RWPE2 (cell line): Measurements from ENCODE around the gene SOX6.

Experiments used
- ATAC-seq: fragments of 200-7000 bp; cut with Tn5 transposase; 3 replicates; pipeline ENCODE4 v1.9.1; 2021; ENCODE audit warnings: low read depth
- DNase-seq: peaks from one replicate; pipeline ENCODE4 v3.0.0-alpha.2; 2020; ENCODE audit warnings: low spot score
- H3K27ac ChIP-seq: fragments of 450-650 bp; 2 replicates; pipeline ENCODE4 v1.5.1; 2017; ENCODE audit warnings: mild to moderate bottlenecking; ENCODE audit not compliant: poor library complexity, severe bottlenecking
- H3K27me3 ChIP-seq: fragments of 250-450 bp; sonication (Bioruptor Pico); 2 replicates; pipeline ENCODE4 v1.5.1; 2021; ENCODE audit warnings: mild to moderate bottlenecking, moderate library complexity; ENCODE audit not compliant: insufficient read depth, poor library complexity, severe bottlenecking
- H3K36me3 ChIP-seq: fragments of 250-450 bp; sonication (Bioruptor Pico); 2 replicates; pipeline ENCODE4 v1.5.1; 2020; ENCODE audit warnings: low read depth, mild to moderate bottlenecking, moderate library complexity
- H3K4me1 ChIP-seq: fragments of 250-450 bp; sonication (Bioruptor Pico); 2 replicates; pipeline ENCODE4 v1.5.1; 2021; ENCODE audit warnings: mild to moderate bottlenecking, moderate library complexity; ENCODE audit not compliant: insufficient read depth, poor library complexity, severe bottlenecking
- H3K4me3 ChIP-seq: fragments of 250-450 bp; sonication (Bioruptor Pico); 2 replicates; pipeline ENCODE4 v1.5.1; 2021; ENCODE audit warnings: mild to moderate bottlenecking, moderate library complexity; ENCODE audit not compliant: severe bottlenecking
- H3K9me3 ChIP-seq: fragments of 250-450 bp; sonication (Bioruptor Pico); 2 replicates; pipeline ENCODE4 v1.5.1; 2021; ENCODE audit warnings: mild to moderate bottlenecking, moderate library complexity; ENCODE audit not compliant: severe bottlenecking
- CTCF ChIP-seq: fragments of 450-650 bp; IDR thresholded peaks from one replicate; pipeline ENCODE4 v1.5.1; 2017; ENCODE audit warnings: mild to moderate bottlenecking, moderate library complexity; ENCODE audit not compliant: poor library complexity, severe bottlenecking

Gene SOX6

DNA sequence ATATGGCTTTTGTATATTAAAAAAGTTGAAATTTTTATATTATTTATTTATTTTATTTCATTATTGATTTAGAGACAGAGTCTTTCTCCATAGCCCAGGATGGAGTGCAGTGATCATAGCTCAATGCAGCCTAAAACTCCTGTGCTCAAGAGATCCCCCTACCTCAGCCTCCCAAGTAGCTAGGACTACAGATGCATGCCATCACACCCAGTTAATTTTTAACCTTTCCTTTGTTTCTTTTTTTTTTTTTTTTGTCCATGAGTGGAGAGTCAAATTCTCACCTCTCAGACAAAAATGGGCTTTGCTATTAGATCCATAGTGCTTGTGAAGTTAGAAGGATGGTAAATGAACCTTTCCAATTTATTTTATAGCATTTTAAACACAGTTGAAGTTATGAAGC, 182.5 kb downstream of the SOX6 start:
- H3K9me3 ChIP-seq = no peaks in the 10 kb centered on the region
- no peak for DNase-seq
- no peaks in the 10 kb centered on the region for H3K36me3 ChIP-seq
- no peak for TF ChIP-seq CTCF
- no peaks in the 10 kb centered on the region for H3K4me1 ChIP-seq
- no peak for ATAC-seq
- no peaks in the 10 kb centered on the region for H3K27me3 ChIP-seq
- H3K4me3 ChIP-seq = no peak overlapping the region
- no peak overlapping the region for H3K27ac ChIP-seq

GRCh38 chr11:16171882-16172281, 184.5 kb downstream of the SOX6 start:
- ATAC-seq (no peak), DNase-seq (no peak)
- no peaks in the 10 kb centered on the region for H3K36me3 ChIP-seq
- H3K27ac ChIP-seq = no peak overlapping the region
- no peak for TF ChIP-seq CTCF
- no peaks in the 10 kb centered on the region for H3K9me3 ChIP-seq
- no peak overlapping the region for H3K4me3 ChIP-seq
- no peaks in the 10 kb centered on the region for H3K4me1 ChIP-seq
- H3K27me3 ChIP-seq = no peaks in the 10 kb centered on the region

DNA sequence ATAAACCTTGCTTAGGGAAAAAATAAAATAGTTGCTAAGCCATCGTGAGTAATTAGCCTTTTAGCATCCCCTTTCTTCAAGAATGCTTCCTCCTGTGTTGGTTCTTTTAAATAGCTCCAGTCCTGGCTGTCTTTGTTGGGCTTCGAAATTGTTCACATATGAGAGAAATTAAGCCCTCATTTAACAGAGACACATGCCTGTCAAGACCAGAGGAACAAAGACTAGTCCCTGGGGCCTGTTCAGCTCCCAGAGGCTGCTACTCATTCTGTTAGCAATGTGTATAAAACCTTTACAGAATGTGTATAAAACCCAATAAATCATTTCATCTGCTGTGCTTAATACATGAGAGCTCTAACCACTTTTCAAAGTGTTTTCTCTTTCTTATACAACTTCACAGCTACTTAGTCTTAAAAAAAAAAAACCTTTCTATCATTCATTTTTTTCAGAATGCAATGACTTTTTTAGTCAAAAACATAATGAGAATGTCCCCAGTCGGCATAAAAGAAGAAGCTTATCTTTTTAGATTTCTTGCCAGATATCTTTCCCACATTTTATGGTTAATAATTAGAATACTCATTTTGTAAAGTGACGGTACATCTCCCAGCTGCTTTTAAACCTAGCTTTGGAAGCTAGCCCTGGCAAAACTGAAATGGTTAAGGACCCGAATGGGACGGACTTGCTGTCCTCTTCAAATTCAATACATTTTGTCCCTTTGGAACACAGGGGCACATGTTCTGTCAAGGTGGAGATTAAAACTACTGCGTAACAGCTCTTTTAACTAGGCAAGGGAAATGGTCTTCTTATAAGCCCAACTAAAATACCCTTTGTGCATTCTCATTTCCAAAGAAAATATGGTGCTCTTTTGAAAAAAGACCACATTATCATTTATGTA, 186.1 kb downstream of the SOX6 start:
- H3K27me3 ChIP-seq = no peaks in the 10 kb centered on the region
- H3K36me3 ChIP-seq = no peaks in the 10 kb centered on the region
- no peak overlapping the region for H3K4me3 ChIP-seq
- DNase-seq (no peak), ATAC-seq (no peak)
- H3K9me3 ChIP-seq = no peaks in the 10 kb centered on the region
- no peak overlapping the region for H3K27ac ChIP-seq
- no peaks in the 10 kb centered on the region for H3K4me1 ChIP-seq
- TF ChIP-seq CTCF = no peak

DNA sequence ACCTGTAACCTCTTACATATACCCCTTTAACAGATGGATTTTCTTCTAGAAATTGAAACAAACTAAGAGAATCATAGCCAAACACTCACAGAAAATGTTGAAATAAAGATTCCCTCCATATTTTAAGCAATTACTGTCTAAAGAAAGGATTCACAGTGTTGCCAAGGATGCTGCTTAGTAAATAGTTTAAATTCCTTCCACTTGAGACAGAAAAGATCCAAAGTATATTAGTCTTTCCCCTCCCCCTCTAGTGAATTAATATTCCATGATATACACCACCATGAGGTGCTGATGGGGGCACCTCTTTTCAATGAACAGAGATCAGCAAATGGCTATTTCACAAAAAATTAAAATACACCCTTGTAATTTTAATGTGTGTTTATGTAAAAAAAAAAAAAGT, 186.8 kb downstream of the SOX6 start:
- DNase-seq (no peak), ATAC-seq (no peak)
- Histone ChIP-seq H3K4me1 (no peaks in the 10 kb centered on the region), H3K4me3 (no peak overlapping the region), H3K9me3 (no peaks in the 10 kb centered on the region), H3K27ac (no peak overlapping the region), H3K36me3 (no peaks in the 10 kb centered on the region), H3K27me3 (no peaks in the 10 kb centered on the region)
- TF ChIP-seq CTCF = no peak
